ENCODE data around the gene MUSK.

The MUSK gene

GRCh38 chr9:110777196-110777875, 108.7 kb downstream of the MUSK start:
- no peak overlapping the region for H2AFZ ChIP-seq (ENCODE audit: low read depth, low read length)
- 41% methylated on average over 3 of the region's 5 CpGs for WGBS
- no peak overlapping the region for H3K4ac ChIP-seq (ENCODE audit: low read depth in 1 of 2, low read length in 2 of 2)

GRCh38 chr9:110777876-110778215, 109.3 kb downstream of the MUSK start:
- H3K9ac ChIP-seq (ENCODE audit: low read length): peak overlapping the region; percentile 45
- H2AK5ac ChIP-seq (ENCODE audit: low read length, severe bottlenecking): no peak overlapping the region
- H2BK120ac ChIP-seq (ENCODE audit: low read depth, low read length): no peak overlapping the region
- H4K8ac ChIP-seq (ENCODE audit: low read length): no peak overlapping the region
- no peak overlapping the region for H3K4me3 ChIP-seq (ENCODE audit: insufficient read depth in 1 of 2, low read depth in 1 of 2, low read length in 2 of 2)
- H4K91ac ChIP-seq (ENCODE audit: low read length): no peak overlapping the region
- H2BK15ac ChIP-seq (ENCODE audit: low read depth, poor library complexity, severe bottlenecking): no peak overlapping the region
- H3K36me3 ChIP-seq (ENCODE audit: control insufficient read depth in 1 of 2, insufficient read depth in 2 of 2, low read depth in 1 of 2, low read length in 2 of 2): no peaks in the 10 kb centered on the region
- H3K23ac ChIP-seq (ENCODE audit: low read length in 2 of 2): no peak overlapping the region
- H3K14ac ChIP-seq (ENCODE audit: low read length in 2 of 2): no peak overlapping the region
- no peak overlapping the region for H2BK5ac ChIP-seq (ENCODE audit: low read depth, low read length, poor library complexity, severe bottlenecking)
- H3K4me1 ChIP-seq (ENCODE audit: control insufficient read depth, insufficient read depth, low read depth, low read length): no peaks in the 10 kb centered on the region
- H3K4ac ChIP-seq (ENCODE audit: low read depth in 1 of 2, low read length in 2 of 2): no peak overlapping the region
- H3K9me3 ChIP-seq (ENCODE audit: control insufficient read depth, low read length): no peaks in the 10 kb centered on the region
- H2AFZ ChIP-seq (ENCODE audit: low read depth, low read length): no peak overlapping the region
- no peaks in the 10 kb centered on the region for H3K27me3 ChIP-seq (ENCODE audit: control insufficient read depth in 1 of 2, insufficient read depth in 1 of 2, low read length in 2 of 2)
- H3K27ac ChIP-seq (ENCODE audit: low read length, poor library complexity, severe bottlenecking): no peak overlapping the region
- peak; percentile 16 for DNase-seq
- no peaks in the 10 kb centered on the region for H3K79me1 ChIP-seq (replicated peaks; ENCODE audit: low read length, poor library complexity, severe bottlenecking)
- H3K4me2 ChIP-seq (ENCODE audit: low read length, poor library complexity, severe bottlenecking): no peak overlapping the region
- H2BK12ac ChIP-seq (ENCODE audit: low read length in 2 of 2): no peak overlapping the region
- no peak overlapping the region for H3K18ac ChIP-seq (ENCODE audit: low read depth in 1 of 2, low read length in 2 of 2)

More at GRCh38 chr9:110777196-110777875, 108.7 kb downstream of the MUSK start:
- peak; percentile 32 for DNase-seq
- Histone ChIP-seq H3K79me1 (replicated peaks; ENCODE audit: low read length, poor library complexity, severe bottlenecking) (no peaks in the 10 kb centered on the region), H3K27me3 (ENCODE audit: control insufficient read depth in 1 of 2, insufficient read depth in 1 of 2, low read length in 2 of 2) (no peaks in the 10 kb centered on the region), H3K4me2 (ENCODE audit: low read length, poor library complexity, severe bottlenecking) (no peak overlapping the region), H3K4me1 (ENCODE audit: control insufficient read depth, insufficient read depth, low read depth, low read length) (no peaks in the 10 kb centered on the region), H2BK15ac (ENCODE audit: low read depth, poor library complexity, severe bottlenecking) (no peak overlapping the region), H3K23ac (ENCODE audit: low read length in 2 of 2) (no peak overlapping the region), H3K4me3 (ENCODE audit: insufficient read depth in 1 of 2, low read depth in 1 of 2, low read length in 2 of 2) (no peak overlapping the region), H4K8ac (ENCODE audit: low read length) (no peak overlapping the region), H2BK12ac (ENCODE audit: low read length in 2 of 2) (no peak overlapping the region), H3K27ac (ENCODE audit: low read length, poor library complexity, severe bottlenecking) (no peak overlapping the region), H3K36me3 (ENCODE audit: control insufficient read depth in 1 of 2, insufficient read depth in 2 of 2, low read depth in 1 of 2, low read length in 2 of 2) (no peaks in the 10 kb centered on the region), H3K9me3 (ENCODE audit: control insufficient read depth, low read length) (no peaks in the 10 kb centered on the region), H2AK5ac (ENCODE audit: low read length, severe bottlenecking) (no peak overlapping the region), H4K91ac (ENCODE audit: low read length) (no peak overlapping the region), H2BK120ac (ENCODE audit: low read depth, low read length) (no peak overlapping the region), H2BK5ac (ENCODE audit: low read depth, low read length, poor library complexity, severe bottlenecking) (no peak overlapping the region), H3K14ac (ENCODE audit: low read length in 2 of 2) (no peak overlapping the region), H3K18ac (ENCODE audit: low read depth in 1 of 2, low read length in 2 of 2) (no peak overlapping the region), H3K9ac (ENCODE audit: low read length) (peak overlapping the region; percentile 45)

GRCh38 chr9:110782701-110783100, 114.1 kb downstream of the MUSK start:
- no peaks in the 10 kb centered on the region for H3K9me3 ChIP-seq (ENCODE audit: control insufficient read depth, low read length)
- H2BK15ac ChIP-seq (ENCODE audit: low read depth, poor library complexity, severe bottlenecking): no peak overlapping the region
- DNase-seq: no peak
- 57% methylated on average over 4 of the region's 5 CpGs for WGBS
- H3K4me2 ChIP-seq (ENCODE audit: low read length, poor library complexity, severe bottlenecking): no peak overlapping the region
- peak overlapping the region in 1 of 2 experiments; percentile 2 for H2BK12ac ChIP-seq (ENCODE audit: low read length in 2 of 2)
- H3K4me3 ChIP-seq (ENCODE audit: insufficient read depth in 1 of 2, low read depth in 1 of 2, low read length in 2 of 2): no peak overlapping the region
- no peak overlapping the region for H3K27ac ChIP-seq (ENCODE audit: low read length, poor library complexity, severe bottlenecking)
- no peaks in the 10 kb centered on the region for H3K79me1 ChIP-seq (replicated peaks; ENCODE audit: low read length, poor library complexity, severe bottlenecking)
- H2BK120ac ChIP-seq (ENCODE audit: low read depth, low read length): no peak overlapping the region
- no peak overlapping the region for H3K9ac ChIP-seq (ENCODE audit: low read length)
- no peak overlapping the region for H2AK5ac ChIP-seq (ENCODE audit: low read length, severe bottlenecking)
- H3K18ac ChIP-seq (ENCODE audit: low read depth in 1 of 2, low read length in 2 of 2): no peak overlapping the region
- H3K27me3 ChIP-seq (ENCODE audit: control insufficient read depth in 1 of 2, insufficient read depth in 1 of 2, low read length in 2 of 2): no peaks in the 10 kb centered on the region
- H3K23ac ChIP-seq (ENCODE audit: low read length in 2 of 2): no peak overlapping the region
- peak overlapping the region; percentile 27 for H4K8ac ChIP-seq (ENCODE audit: low read length)
- no peak overlapping the region for H3K4ac ChIP-seq (ENCODE audit: low read depth in 1 of 2, low read length in 2 of 2)
- no peak overlapping the region for H3K14ac ChIP-seq (ENCODE audit: low read length in 2 of 2)
- no peaks in the 10 kb centered on the region for H3K4me1 ChIP-seq (ENCODE audit: control insufficient read depth, insufficient read depth, low read depth, low read length)
- no peak overlapping the region for H2AFZ ChIP-seq (ENCODE audit: low read depth, low read length)
- no peak overlapping the region for H2BK5ac ChIP-seq (ENCODE audit: low read depth, low read length, poor library complexity, severe bottlenecking)
- no peaks in the 10 kb centered on the region for H3K36me3 ChIP-seq (ENCODE audit: control insufficient read depth in 1 of 2, insufficient read depth in 2 of 2, low read depth in 1 of 2, low read length in 2 of 2)
- H4K91ac ChIP-seq (ENCODE audit: low read length): no peak overlapping the region

GRCh38 chr9:110784309-110784708, 115.7 kb downstream of the MUSK start:
- no peak overlapping the region for H2AK5ac ChIP-seq (ENCODE audit: low read length, severe bottlenecking)
- no peak overlapping the region for H4K8ac ChIP-seq (ENCODE audit: low read length)
- H3K4me1 ChIP-seq (ENCODE audit: control insufficient read depth, insufficient read depth, low read depth, low read length): no peaks in the 10 kb centered on the region
- H3K27ac ChIP-seq (ENCODE audit: low read length, poor library complexity, severe bottlenecking): no peak overlapping the region
- WGBS: no CpG with 5 or more reads among the region's 1 CpG
- H3K4me2 ChIP-seq (ENCODE audit: low read length, poor library complexity, severe bottlenecking): no peak overlapping the region
- no peak overlapping the region for H3K23ac ChIP-seq (ENCODE audit: low read length in 2 of 2)
- no peak overlapping the region for H3K18ac ChIP-seq (ENCODE audit: low read depth in 1 of 2, low read length in 2 of 2)
- H2BK15ac ChIP-seq (ENCODE audit: low read depth, poor library complexity, severe bottlenecking): no peak overlapping the region
- H4K91ac ChIP-seq (ENCODE audit: low read length): no peak overlapping the region
- no peak overlapping the region for H2BK12ac ChIP-seq (ENCODE audit: low read length in 2 of 2)
- no peaks in the 10 kb centered on the region for H3K79me1 ChIP-seq (replicated peaks; ENCODE audit: low read length, poor library complexity, severe bottlenecking)
- H3K27me3 ChIP-seq (ENCODE audit: control insufficient read depth in 1 of 2, insufficient read depth in 1 of 2, low read length in 2 of 2): no peaks in the 10 kb centered on the region
- H3K9ac ChIP-seq (ENCODE audit: low read length): no peak overlapping the region
- H3K4ac ChIP-seq (ENCODE audit: low read depth in 1 of 2, low read length in 2 of 2): no peak overlapping the region
- H2BK5ac ChIP-seq (ENCODE audit: low read depth, low read length, poor library complexity, severe bottlenecking): no peak overlapping the region
- no peaks in the 10 kb centered on the region for H3K36me3 ChIP-seq (ENCODE audit: control insufficient read depth in 1 of 2, insufficient read depth in 2 of 2, low read depth in 1 of 2, low read length in 2 of 2)
- no peak overlapping the region for H2AFZ ChIP-seq (ENCODE audit: low read depth, low read length)
- no peak overlapping the region for H3K4me3 ChIP-seq (ENCODE audit: insufficient read depth in 1 of 2, low read depth in 1 of 2, low read length in 2 of 2)
- no peak for DNase-seq
- H3K9me3 ChIP-seq (ENCODE audit: control insufficient read depth, low read length): no peaks in the 10 kb centered on the region
- H2BK120ac ChIP-seq (ENCODE audit: low read depth, low read length): no peak overlapping the region
- no peak overlapping the region for H3K14ac ChIP-seq (ENCODE audit: low read length in 2 of 2)

All from mesenchymal stem cell (in vitro differentiated cells and primary cell).